Measurements from ENCODE around the gene SPEF2.

DNA sequence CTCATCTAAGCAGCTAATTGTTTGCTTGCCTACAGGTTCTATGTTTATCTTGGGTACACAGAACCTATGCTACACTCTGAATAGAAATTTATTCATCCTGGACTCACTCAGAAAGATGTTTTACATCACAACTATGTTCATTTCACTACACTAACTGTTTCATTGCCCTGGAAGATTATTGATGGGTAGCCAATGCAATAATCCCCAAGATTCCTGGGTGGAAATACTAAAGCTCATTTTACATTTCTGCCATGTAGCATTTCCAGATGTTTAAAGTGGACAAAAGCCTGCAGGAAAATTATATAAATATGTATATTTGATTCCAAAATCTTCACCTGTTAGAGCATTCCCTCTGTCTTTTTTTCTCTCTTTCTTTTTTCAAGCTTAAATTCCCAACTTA lies 187.2 kb downstream of the SPEF2 start:
- TF ChIP-seq CTCF (IDR thresholded peaks at IDR 0.05), result no peak
- TF ChIP-seq POLR2A (IDR thresholded peaks at IDR 0.05), result no peak
